NCI-H1417 treated with DMSO at 0.1 percent for 48 hours (cell line): Measurements from ENCODE around the gene NEO1.
"Not testable (repeated sequence)": the region's sequence is repeated elsewhere in the genome, so short reads cannot be mapped to it uniquely, and the experiment has no call there.

Experiments used
- DNase-seq: peaks from one replicate; lab custom pipeline; 2025; lab: John Stamatoyannopoulos, UW

NEO1 gene

GRCh38 chr15:73212424-73212823 lies 160.2 kb downstream of the NEO1 start:
- no peak for DNase-seq

GRCh38 chr15:73221450-73221849 lies 169.2 kb downstream of the NEO1 start:
- not testable (repeated sequence) for DNase-seq

GRCh38 chr15:73225358-73226015 lies 173.2 kb downstream of the NEO1 start:
- DNase-seq: no peak

- no peak for DNase-seq
These were observed 174.0 kb downstream of the NEO1 start for GRCh38 chr15:73226093-73226814.

GRCh38 chr15:73227433-73228056 lies 175.3 kb downstream of the NEO1 start:
- no peak for DNase-seq

- DNase-seq: no peak
These were observed 175.9 kb downstream of the NEO1 start for GRCh38 chr15:73228128-73228646.

- DNase-seq: no peak
These were observed 179.6 kb downstream of the NEO1 start for GRCh38 chr15:73231661-73232419.

- DNase-seq: no peak
These were observed 180.5 kb downstream of the NEO1 start for GRCh38 chr15:73232776-73233175.

GRCh38 chr15:73233623-73234022 lies 181.4 kb downstream of the NEO1 start:
- no peak for DNase-seq

- DNase-seq: no peak
These were observed 185.6 kb downstream of the NEO1 start for GRCh38 chr15:73237910-73238309.

- DNase-seq: no peak
These were observed 187.4 kb downstream of the NEO1 start for GRCh38 chr15:73239564-73240215.

- DNase-seq: no peak
These were observed 188.7 kb downstream of the NEO1 start for GRCh38 chr15:73240866-73241499.

GRCh38 chr15:73244333-73244732 lies 192.1 kb downstream of the NEO1 start:
- no peak for DNase-seq

- DNase-seq: no peak
These were observed 194.2 kb downstream of the NEO1 start for GRCh38 chr15:73246439-73246838.

GRCh38 chr15:73246898-73247297 lies 194.6 kb downstream of the NEO1 start:
- DNase-seq: no peak

GRCh38 chr15:73247331-73247730 lies 195.1 kb downstream of the NEO1 start:
- no peak for DNase-seq

GRCh38 chr15:73249499-73249898 lies 197.2 kb downstream of the NEO1 start:
- no peak for DNase-seq

- DNase-seq: no peak
These were observed 202.3 kb downstream of the NEO1 start for GRCh38 chr15:73254598-73254997.

GRCh38 chr15:73258271-73259108 lies 206.2 kb downstream of the NEO1 start:
- no peak for DNase-seq

- DNase-seq: peak; percentile 29
These were observed 212.6 kb downstream of the NEO1 start for GRCh38 chr15:73264881-73265280.
